GM10266 (cell line): ENCODE results near the gene S100Z.

Source experiments
- DNase-seq: peaks from one replicate; pipeline ENCODE4 v3.0.0; 2012; ENCODE audit errors: extremely low spot score
- CTCF ChIP-seq: IDR thresholded peaks from 2 replicates; pipeline ENCODE4 v1.5.1; 2012; ENCODE audit warnings: mild to moderate bottlenecking, low read depth; ENCODE audit not compliant: control insufficient read depth, insufficient read depth; ENCODE audit errors: missing control alignments

Gene S100Z

GRCh38 chr5:76954383-76954763 is 104.6 kb downstream of the S100Z start:
- no peak for TF ChIP-seq CTCF
- no peak for DNase-seq

- no peak for TF ChIP-seq CTCF
- no peak for DNase-seq
These were observed 106.2 kb downstream of the S100Z start for GRCh38 chr5:76956033-76956432.

- TF ChIP-seq CTCF = no peak
- no peak for DNase-seq
These were observed 109.4 kb downstream of the S100Z start for GRCh38 chr5:76958991-76959767.

GRCh38 chr5:76960004-76960625 is 110.3 kb downstream of the S100Z start:
- TF ChIP-seq CTCF = no peak
- DNase-seq = no peak

GRCh38 chr5:76964060-76964459 is 114.2 kb downstream of the S100Z start:
- no peak for TF ChIP-seq CTCF
- DNase-seq = no peak
